ENCODE results near the gene ESYT1.

DNA sequence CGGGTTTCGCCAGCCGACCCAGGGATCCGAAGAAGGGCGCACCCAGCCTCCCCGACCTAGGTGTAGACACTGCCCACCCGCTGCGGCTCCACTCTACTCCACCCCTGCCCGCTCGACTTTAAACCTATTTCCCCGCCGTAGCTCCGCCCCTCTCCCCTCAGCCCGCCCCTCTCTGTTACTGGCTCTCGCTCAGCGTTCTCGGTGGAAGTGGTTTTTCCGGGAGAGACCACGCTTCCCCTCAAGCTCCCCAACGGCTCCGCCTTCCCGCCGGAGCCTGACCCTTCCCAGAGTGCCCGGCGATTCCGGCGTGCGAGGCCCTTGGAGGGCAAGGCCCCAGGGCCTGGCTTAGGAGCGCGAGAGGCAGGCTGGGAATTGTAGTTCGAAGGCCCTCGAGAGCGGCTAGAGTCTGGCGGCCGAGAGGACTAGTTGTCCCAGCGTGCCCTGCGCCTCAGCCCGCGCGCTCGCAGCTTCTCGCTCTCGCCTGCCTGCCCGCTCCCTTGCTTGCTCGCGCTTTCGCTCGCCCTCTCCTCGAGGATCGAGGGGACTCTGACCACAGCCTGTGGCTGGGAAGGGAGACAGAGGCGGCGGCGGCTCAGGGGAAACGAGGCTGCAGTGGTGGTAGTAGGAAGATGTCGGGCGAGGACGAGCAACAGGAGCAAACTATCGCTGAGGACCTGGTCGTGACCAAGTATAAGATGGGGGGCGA, 23.8 kb upstream of the ESYT1 start, which contains the start of gene PA2G4:
- TF ChIP-seq YY1 (IDR thresholded peaks at IDR 0.05; ENCODE audit: insufficient read depth, insufficient read length) (no peak), ZNF274 (IDR thresholded peaks at IDR 0.05; ENCODE audit: low read depth, low read length) (no peak)

Data from NT2/D1 (cell line).